AG09309 (cell line): Measurements from ENCODE around the gene TSHZ2.

Source experiments
- DNase-seq: peaks from one replicate; pipeline ENCODE4 v3.0.0-alpha.2; 2010; ENCODE audit warnings: low read depth
- H3K4me3 ChIP-seq: 2 replicates; pipeline ENCODE4 v1.5.1; 2011; ENCODE audit warnings: mild to moderate bottlenecking, low read depth, low read length, moderate library complexity; ENCODE audit not compliant: control insufficient read depth
- CTCF ChIP-seq: IDR thresholded peaks from 2 replicates; pipeline ENCODE4 v1.5.1; 2011; ENCODE audit warnings: mild to moderate bottlenecking, low read depth, low read length, inconsistent platforms; ENCODE audit not compliant: insufficient read depth, control insufficient read depth; ENCODE audit errors: missing control alignments

The TSHZ2 gene

GRCh38 chr20:53201588-53201987, 229.4 kb downstream of the TSHZ2 start:
- no peak for TF ChIP-seq CTCF
- no peak for DNase-seq
- no peak overlapping the region for H3K4me3 ChIP-seq

- no peak overlapping the region for H3K4me3 ChIP-seq
- DNase-seq = no peak
- TF ChIP-seq CTCF = no peak
These were observed 230.6 kb downstream of the TSHZ2 start for GRCh38 chr20:53202777-53203176.

GRCh38 chr20:53205046-53205445, 232.9 kb downstream of the TSHZ2 start:
- TF ChIP-seq CTCF = no peak
- no peak for DNase-seq
- no peak overlapping the region for H3K4me3 ChIP-seq

- no peak for DNase-seq
- no peak for TF ChIP-seq CTCF
- no peak overlapping the region for H3K4me3 ChIP-seq
These were observed 236.1 kb downstream of the TSHZ2 start for GRCh38 chr20:53208110-53208832.

- no peak for DNase-seq
- H3K4me3 ChIP-seq = no peak overlapping the region
- TF ChIP-seq CTCF = no peak
These were observed 237.9 kb downstream of the TSHZ2 start for GRCh38 chr20:53210041-53210440.

- no peak for DNase-seq
- H3K4me3 ChIP-seq = no peak overlapping the region
- TF ChIP-seq CTCF = no peak
These were observed 238.8 kb downstream of the TSHZ2 start for GRCh38 chr20:53210931-53211330.
